B cell (primary cell): ENCODE measurements around the gene HINT3.

Experiments
- CTCF ChIP-seq: fragments of 200-600 bp; IDR thresholded peaks from one replicate; pipeline ENCODE4 v1.8.0; 2022; ENCODE audit warnings: antibody characterized with exemption, mild to moderate bottlenecking
- EZH2 ChIP-seq: IDR thresholded peaks from 2 replicates; pipeline ENCODE4 v1.6.1; 2012; ENCODE audit warnings: borderline replicate concordance, low read depth, mild to moderate bottlenecking, moderate library complexity, low read length; ENCODE audit not compliant: insufficient read depth, poor library complexity, severe bottlenecking

- TF ChIP-seq CTCF (no peak), EZH2 (no peak)
Observed at GRCh38 chr6:125954735-125955339, 1.7 kb upstream of the HINT3 start.
